CD4-positive, alpha-beta memory T cell (primary cell): ENCODE measurements around the gene ITPRID2. TPM values are rescaled to one million over a fixed set of nuclear protein-coding genes. Genes with fewer than 3 reads are reported as not detected.
A peak's percentile ranks its signal among the peaks of the same experiment; 100 is the strongest.

Source experiments
- CTCF ChIA-PET: fragments of 350-600 bp; sonication (Branson Sonifier 250); formaldehyde crosslinking; loops from one replicate; lab custom pipeline; 2021; ENCODE audit warnings: inconsistent platforms; ENCODE audit not compliant: partially characterized antibody; lab: Charles Lee
- POLR2A ChIA-PET: fragments of 350-600 bp; sonication (Branson Sonifier 250); formaldehyde crosslinking; loops from one replicate; lab custom pipeline; 2021; ENCODE audit not compliant: partially characterized antibody; lab: Charles Lee
- DNase-seq, 5 donors: peaks; one replicate each; pipeline versions ENCODE4 v3.0.0 to v3.0.0-alpha.2; 2020 to 2022; ENCODE audit warnings: mixed read lengths in 1 of 5
- H3K27ac ChIP-seq: one replicate; pipeline ENCODE4 v1.7.0; 2013; ENCODE audit warnings: low read depth, low read length
- H3K27me3 ChIP-seq: 2 replicates; pipeline ENCODE4 v1.7.0; 2013; ENCODE audit warnings: mild to moderate bottlenecking, low read length, moderate library complexity; ENCODE audit not compliant: insufficient read depth
- H3K36me3 ChIP-seq: 2 replicates; pipeline ENCODE4 v1.7.0; 2013; ENCODE audit warnings: mild to moderate bottlenecking, low read length, moderate library complexity; ENCODE audit not compliant: insufficient read depth
- H3K4me1 ChIP-seq: 2 replicates; pipeline ENCODE4 v1.7.0; 2013; ENCODE audit warnings: mild to moderate bottlenecking, low read length, moderate library complexity; ENCODE audit not compliant: insufficient read depth
- H3K4me3 ChIP-seq, 2 donors: one replicate each; pipeline ENCODE4 v1.7.0; 2013; ENCODE audit warnings: low read length in 2 of 2, mild to moderate bottlenecking in 1 of 2
- H3K9me3 ChIP-seq, 2 donors: one replicate each; pipeline ENCODE4 v1.7.0; 2013; ENCODE audit warnings: low read length in 2 of 2, control low read depth in 1 of 2; ENCODE audit not compliant: control insufficient read depth in 1 of 2
- H3K27ac Mint-ChIP-seq, 7 donors: one replicate each; pipeline ENCODE4 v1.8.0; 2020 to 2021; ENCODE audit warnings: mixed read lengths in 7 of 7, mild to moderate bottlenecking in 6 of 7, inconsistent platforms in 3 of 7, moderate library complexity in 3 of 7
- H3K27me3 Mint-ChIP-seq, 2 donors: one replicate each; pipeline ENCODE4 v1.8.0; 2020 to 2021; ENCODE audit warnings: mixed read lengths in 2 of 2
- H3K36me3 Mint-ChIP-seq, 2 donors: one replicate each; pipeline ENCODE4 v1.8.0; 2020 to 2021; ENCODE audit warnings: mixed read lengths in 2 of 2, inconsistent platforms in 1 of 2, mild to moderate bottlenecking in 1 of 2
- H3K4me1 Mint-ChIP-seq, 4 donors: one replicate each; pipeline ENCODE4 v1.8.0; 2020 to 2021; ENCODE audit warnings: mixed read lengths in 4 of 4, mild to moderate bottlenecking in 1 of 4
- H3K4me3 Mint-ChIP-seq, 8 donors: one replicate each; pipeline ENCODE4 v1.8.0; 2020 to 2021; ENCODE audit warnings: mixed read lengths in 8 of 8, mild to moderate bottlenecking in 7 of 8, moderate library complexity in 6 of 8, inconsistent platforms in 3 of 8
- H3K9me3 Mint-ChIP-seq, 8 donors: one replicate each; pipeline ENCODE4 v1.8.0; 2020 to 2021; ENCODE audit warnings: mixed read lengths in 8 of 8, mild to moderate bottlenecking in 5 of 8, inconsistent platforms in 3 of 8, moderate library complexity in 1 of 8
- intact Hi-C: fragments of 100-400 bp; cut with micrococcal nuclease; formaldehyde crosslinking; loops from one replicate; pipeline ENCODE4 v1.15.1; 2023
- polyA plus RNA-seq, 2 donors: library from polyadenylated mRNA; unstranded; fragments of 300-500 nt; fragmentation: Illumina TruSeq; gene quantifications; one replicate each; pipeline ENCODE4 v1.2.3, GENCODE V29; 2021
- total RNA-seq, 2 experiments: library from RNA; stranded (reverse); gene quantifications; one replicate each; pipeline ENCODE4 v1.2.3, GENCODE V29; 2021

Gene ITPRID2
- total and polyA plus RNA-seq, 4 experiments from 2014 or later = 3.8 to 38.8 (median 18.9) TPM

DNA sequence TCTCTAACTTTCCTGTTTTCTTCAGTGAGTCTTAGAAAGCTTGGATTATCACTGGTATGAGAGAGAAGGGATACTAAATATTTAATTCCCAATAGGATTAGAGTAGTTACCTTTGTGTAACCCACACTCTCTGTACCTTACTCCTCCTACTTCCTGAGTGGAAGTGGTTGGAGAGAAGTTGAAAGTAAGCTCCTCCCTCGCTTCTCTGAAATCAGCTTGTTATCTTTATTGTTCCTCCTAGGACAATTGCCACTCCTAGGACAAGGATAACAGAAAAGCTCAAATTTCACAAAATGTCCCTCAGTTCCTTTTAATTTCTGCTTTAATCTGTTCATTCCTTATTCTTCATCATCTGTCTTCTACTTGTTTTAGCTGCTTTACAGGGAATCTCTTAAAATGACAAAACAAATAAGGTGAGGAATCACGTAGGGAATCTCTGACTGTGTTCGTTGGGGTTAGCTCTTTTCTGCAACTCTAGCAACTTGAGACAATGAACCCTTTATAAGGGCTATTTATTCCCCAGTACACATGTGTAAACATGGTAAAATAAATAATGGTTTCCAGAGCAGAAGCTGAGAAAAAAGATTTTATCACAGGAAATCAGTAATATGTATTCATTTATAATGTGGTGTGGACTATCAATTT is 8.6 kb downstream of the ITPRID2 start:
- Mint-ChIP-seq H3K36me3 (peaks cover 33 to 43% of the 10 kb centered on the region in 2 donors), H3K27me3 (no peaks in the 10 kb centered on the region), H3K4me3 (no peak overlapping the region), H3K4me1 (peaks cover 19 to 35% (median 21%) of the 10 kb centered on the region in 4 donors), H3K9me3 (no peaks in the 10 kb centered on the region), H3K27ac (peak overlapping the region in 3 of 7 donors; percentile 20 to 82 (median 30))
- POLR2A ChIA-PET = no interaction called here
- CTCF ChIA-PET = interaction anchor here (0.7 to 5.9 kb wide), 3 partner anchors 8 to 159 kb away, joined by 3 to 44 read pairs (median 31); partner anchors contain the start of gene ITPRID2
- Histone ChIP-seq H3K4me1 (peaks cover 14% of the 10 kb centered on the region), H3K36me3 (peaks cover 17% of the 10 kb centered on the region), H3K27me3 (no peaks in the 10 kb centered on the region), H3K4me3 (no peak overlapping the region), H3K9me3 (no peaks in the 10 kb centered on the region), H3K27ac (no peak overlapping the region)
- no peak for DNase-seq
- intact Hi-C loops = no loop called here

DNA sequence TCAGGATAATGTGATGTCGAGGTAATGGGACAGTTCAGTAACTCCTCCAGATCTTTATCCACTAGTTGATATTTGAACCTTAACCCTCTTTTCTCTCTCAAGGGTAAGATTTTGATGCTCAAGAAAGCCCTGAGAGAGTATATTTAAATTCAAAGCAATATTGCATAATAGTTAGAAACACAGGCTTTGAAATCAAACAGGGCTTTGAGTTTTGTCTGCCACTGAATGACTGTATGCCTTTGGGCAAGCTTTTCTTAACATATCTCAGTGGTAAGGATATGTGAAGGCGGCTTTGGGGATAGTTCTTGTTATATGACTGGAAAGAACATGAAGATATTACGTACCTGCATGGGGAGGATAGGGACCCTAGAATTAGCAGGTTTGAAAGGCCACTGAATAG is 11.1 kb downstream of the ITPRID2 start:
- peaks cover 15 to 24% (median 16%) of the 10 kb centered on the region in 4 donors for H3K4me1 Mint-ChIP-seq
- no peak for DNase-seq
- ChIA-PET POLR2A (interaction anchor here (1.0 kb wide), 1 partner anchor 11 kb away, joined by 3 read pairs; the partner anchor contains the start of gene ITPRID2), CTCF (interaction anchor here (1.0 to 5.9 kb wide), 3 partner anchors 11 to 161 kb away, joined by 3 to 44 read pairs (median 31); partner anchors contain the start of gene ITPRID2)
- Histone ChIP-seq H3K27ac (no peak overlapping the region), H3K4me1 (peaks cover 14% of the 10 kb centered on the region), H3K9me3 (no peaks in the 10 kb centered on the region), H3K27me3 (no peaks in the 10 kb centered on the region), H3K36me3 (peaks cover 17% of the 10 kb centered on the region), H3K4me3 (no peak overlapping the region)
- no peak overlapping the region for H3K27ac Mint-ChIP-seq
- H3K9me3 Mint-ChIP-seq = no peaks in the 10 kb centered on the region
- no peaks in the 10 kb centered on the region for H3K27me3 Mint-ChIP-seq
- intact Hi-C loops = no loop called here
- no peak overlapping the region for H3K4me3 Mint-ChIP-seq
- H3K36me3 Mint-ChIP-seq = peaks cover 33 to 41% of the 10 kb centered on the region in 2 donors

DNA sequence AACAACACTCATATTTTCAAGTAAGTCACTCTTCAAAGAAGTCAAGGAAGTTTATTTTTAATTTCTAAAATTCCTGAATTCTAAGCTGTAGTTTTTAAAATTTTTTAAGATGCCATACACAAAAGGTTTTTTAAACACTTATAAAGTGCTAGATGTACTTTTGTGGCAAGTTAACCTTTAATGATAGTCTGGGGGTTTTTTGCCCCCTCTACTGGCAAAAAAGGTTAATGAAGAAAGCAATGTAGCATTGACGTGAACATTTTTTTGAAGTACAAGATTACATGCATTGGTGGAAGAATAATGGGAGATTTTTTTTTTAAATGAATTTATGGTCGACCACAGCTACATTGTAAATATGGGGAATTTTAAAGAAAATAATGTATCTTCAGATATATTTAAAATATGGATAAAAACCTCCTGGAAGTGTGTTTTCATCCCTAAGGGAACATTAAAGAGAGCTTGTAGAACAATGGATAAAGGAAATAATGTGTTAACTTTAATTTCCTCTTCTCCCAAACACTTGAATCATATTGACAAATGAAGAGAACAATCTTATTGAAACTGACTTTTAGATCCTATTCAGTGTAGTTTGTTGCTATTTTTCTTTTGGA is 12.6 kb downstream of the ITPRID2 start:
- peak in 4 of 5 donors; percentile 21 to 37 (median 29) for DNase-seq
- Mint-ChIP-seq H3K36me3 (peaks cover 28 to 38% of the 10 kb centered on the region in 2 donors), H3K9me3 (no peaks in the 10 kb centered on the region), H3K27ac (peak overlapping the region in 1 of 7 donors; percentile 13), H3K4me3 (no peak overlapping the region), H3K27me3 (no peaks in the 10 kb centered on the region), H3K4me1 (peaks cover 13 to 20% (median 16%) of the 10 kb centered on the region in 4 donors)
- Histone ChIP-seq H3K27ac (no peak overlapping the region), H3K4me1 (peaks cover 14% of the 10 kb centered on the region), H3K36me3 (peaks cover 17% of the 10 kb centered on the region), H3K9me3 (no peaks in the 10 kb centered on the region), H3K27me3 (no peaks in the 10 kb centered on the region), H3K4me3 (no peak overlapping the region)
- intact Hi-C loops = loop anchor here (1.0 kb wide), 2 partner anchors 161 to 827 kb away; no protein-coding TSS in a partner anchor
- ChIA-PET POLR2A (no interaction called here), CTCF (interaction anchor here (1.3 to 5.9 kb wide), 7 partner anchors 7 to 822 kb away, joined by 3 to 44 read pairs (median 4); partner anchors contain the start of gene ITPRID2)

DNA sequence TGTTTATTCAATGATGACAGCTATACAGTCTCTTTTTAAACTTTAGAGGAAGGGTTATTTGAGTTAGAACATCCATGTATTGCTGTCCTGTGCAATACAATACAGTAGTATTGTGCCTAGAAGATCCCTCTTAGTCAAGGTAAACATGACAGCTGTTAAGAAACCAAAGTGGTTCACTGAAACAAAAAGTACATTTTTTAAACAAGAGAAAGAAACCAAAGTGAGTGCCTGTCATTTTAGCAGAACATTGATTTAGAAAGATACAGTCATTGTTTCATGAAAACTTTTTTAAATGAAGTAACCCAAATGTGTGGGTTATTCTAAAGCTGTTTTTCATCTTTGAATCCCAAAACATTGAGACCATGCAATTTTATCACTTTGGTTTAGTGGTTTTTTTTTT is 15.5 kb downstream of the ITPRID2 start:
- Histone ChIP-seq H3K27ac (no peak overlapping the region), H3K36me3 (no peaks in the 10 kb centered on the region), H3K27me3 (no peaks in the 10 kb centered on the region), H3K4me3 (no peak overlapping the region), H3K4me1 (no peaks in the 10 kb centered on the region), H3K9me3 (no peaks in the 10 kb centered on the region)
- no peaks in the 10 kb centered on the region for H3K27me3 Mint-ChIP-seq
- H3K9me3 Mint-ChIP-seq = no peaks in the 10 kb centered on the region
- CTCF ChIA-PET = interaction anchor here (1.0 kb wide), 1 partner anchor 14 kb away, joined by 4 read pairs; no protein-coding TSS in a partner anchor
- peaks cover 0 to 6% (median 4%) of the 10 kb centered on the region in 4 donors for H3K4me1 Mint-ChIP-seq
- H3K27ac Mint-ChIP-seq = no peak overlapping the region
- no peak overlapping the region for H3K4me3 Mint-ChIP-seq
- intact Hi-C loops = no loop called here
- H3K36me3 Mint-ChIP-seq = peaks cover 15 to 30% of the 10 kb centered on the region in 2 donors
- POLR2A ChIA-PET = no interaction called here
- no peak for DNase-seq

DNA sequence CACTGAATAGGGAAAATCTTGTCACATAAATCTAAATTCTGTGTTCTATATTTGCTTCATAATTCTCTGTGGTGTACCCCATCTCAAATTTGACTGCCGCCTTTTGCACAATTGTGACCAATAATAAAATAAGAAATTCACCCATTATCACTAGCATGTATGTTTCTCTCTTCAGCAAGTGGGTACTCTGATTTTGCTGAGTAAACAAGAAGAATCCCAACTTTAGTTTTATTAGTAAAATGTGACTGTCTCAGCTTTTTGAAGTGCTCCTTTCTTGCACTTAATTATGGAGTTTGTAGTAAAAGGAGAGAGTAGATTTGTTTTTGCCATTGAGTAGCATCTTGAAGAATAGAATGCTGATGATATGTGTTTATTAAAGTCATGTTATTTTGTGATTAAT is 16.1 kb downstream of the ITPRID2 start:
- POLR2A ChIA-PET = no interaction called here
- Histone ChIP-seq H3K36me3 (no peaks in the 10 kb centered on the region), H3K27me3 (no peaks in the 10 kb centered on the region), H3K9me3 (no peaks in the 10 kb centered on the region), H3K4me3 (no peak overlapping the region), H3K27ac (no peak overlapping the region), H3K4me1 (no peaks in the 10 kb centered on the region)
- no peak for DNase-seq
- Mint-ChIP-seq H3K36me3 (peaks cover 13 to 24% of the 10 kb centered on the region in 2 donors), H3K9me3 (no peaks in the 10 kb centered on the region), H3K27me3 (no peaks in the 10 kb centered on the region), H3K4me3 (no peak overlapping the region), H3K27ac (no peak overlapping the region), H3K4me1 (peaks cover 0 to 6% (median 5%) of the 10 kb centered on the region in 4 donors)
- CTCF ChIA-PET = interaction anchor here (1.0 kb wide), 1 partner anchor 15 kb away, joined by 4 read pairs; no protein-coding TSS in a partner anchor
- intact Hi-C loops = no loop called here

DNA sequence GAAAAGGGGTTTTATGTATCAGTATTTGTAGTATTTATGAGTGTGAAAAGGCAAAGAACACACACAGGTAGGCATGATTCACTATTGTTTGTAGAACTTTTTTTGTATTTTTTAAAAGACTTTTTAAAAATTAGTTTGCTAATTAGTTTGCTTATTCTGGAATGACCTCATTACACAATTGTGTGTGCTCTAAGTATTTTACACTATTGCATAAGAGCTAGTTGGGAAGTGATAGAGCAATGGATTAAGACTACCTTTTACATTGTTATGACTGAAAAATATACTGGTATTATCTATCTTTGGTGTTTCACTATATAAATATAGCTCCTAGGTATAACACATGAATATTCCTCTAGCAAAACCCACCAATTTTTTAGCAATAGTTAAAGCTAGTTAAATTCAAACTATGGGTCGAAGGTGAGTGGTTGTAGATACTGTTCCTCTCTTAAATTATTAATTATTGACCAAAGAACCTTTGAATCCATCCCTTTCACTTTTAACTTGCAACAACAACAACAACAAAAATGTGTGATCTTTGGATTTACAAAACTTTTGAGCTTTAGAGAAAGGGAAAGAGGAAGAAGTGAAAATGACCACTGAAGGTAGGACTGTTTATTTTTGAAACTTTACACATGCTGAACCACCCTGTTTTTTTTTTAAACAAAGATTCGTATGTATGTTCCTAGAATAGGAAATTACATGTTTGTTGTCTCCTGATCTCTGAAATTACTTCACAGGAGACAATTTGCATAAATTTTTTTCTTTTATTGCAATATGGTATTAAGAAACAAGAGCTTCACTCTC is 18.7 kb downstream of the ITPRID2 start:
- ChIA-PET POLR2A (no interaction called here), CTCF (no interaction called here)
- no peak overlapping the region for H3K4me3 ChIP-seq
- no peaks in the 10 kb centered on the region for H3K27me3 ChIP-seq
- no peaks in the 10 kb centered on the region for H3K4me1 ChIP-seq
- H3K9me3 Mint-ChIP-seq = no peaks in the 10 kb centered on the region
- no peak overlapping the region for H3K27ac Mint-ChIP-seq
- H3K36me3 Mint-ChIP-seq = peaks cover 21 to 27% of the 10 kb centered on the region in 2 donors
- intact Hi-C loops = no loop called here
- no peak overlapping the region for H3K27ac ChIP-seq
- peaks cover 0 to 2% (median 1%) of the 10 kb centered on the region in 4 donors for H3K4me1 Mint-ChIP-seq
- H3K9me3 ChIP-seq = no peaks in the 10 kb centered on the region
- no peak overlapping the region for H3K4me3 Mint-ChIP-seq
- DNase-seq = no peak
- peaks cover 8% of the 10 kb centered on the region for H3K36me3 ChIP-seq
- H3K27me3 Mint-ChIP-seq = no peaks in the 10 kb centered on the region
